HEK293T (cell line): Measurements from ENCODE around the gene TGFBR2.

Experiments used
- CTCF ChIA-PET: fragments of 350-600 bp; formaldehyde crosslinking; extraction: SDS; loops from one replicate; lab custom pipeline; 2021; ENCODE audit warnings: antibody characterized with exemption, inconsistent platforms; lab: Yijun Ruan, JAX
- POLR2A ChIA-PET: fragments of 350-600 bp; formaldehyde crosslinking; extraction: SDS; loops from one replicate; lab custom pipeline; 2020; ENCODE audit warnings: antibody characterized with exemption, inconsistent platforms; lab: Yijun Ruan, JAX
- DNase-seq: peaks from one replicate; pipeline ENCODE4 v3.0.0; 2012; ENCODE audit warnings: mixed read lengths; ENCODE audit errors: extremely low spot score
- ARNT ChIP-seq: fragments of 450-650 bp; IDR thresholded peaks from 2 replicates; pipeline ENCODE4 v1.6.1; 2017; ENCODE audit warnings: mild to moderate bottlenecking
- BHLHE40 ChIP-seq: fragments of 450-650 bp; IDR thresholded peaks from 2 replicates; pipeline ENCODE4 v1.6.1; 2016; ENCODE audit warnings: mild to moderate bottlenecking, moderate library complexity, borderline replicate concordance
- CTBP1 ChIP-seq: fragments of 450-650 bp; IDR thresholded peaks from 2 replicates; pipeline ENCODE4 v1.6.1; 2016; ENCODE audit warnings: borderline replicate concordance
- ELF4 ChIP-seq: fragments of 450-650 bp; IDR thresholded peaks from 2 replicates; pipeline ENCODE4 v1.6.1; 2017; ENCODE audit warnings: antibody characterized with exemption
- FOXA1 ChIP-seq: fragments of 450-650 bp; IDR thresholded peaks from 2 replicates; pipeline ENCODE4 v1.6.1; 2016; ENCODE audit warnings: mild to moderate bottlenecking
- FOXK2 ChIP-seq: fragments of 450-650 bp; IDR thresholded peaks from 2 replicates; pipeline ENCODE4 v1.6.1; 2016; ENCODE audit warnings: mild to moderate bottlenecking
- FOXM1 ChIP-seq: fragments of 450-650 bp; IDR thresholded peaks from 2 replicates; pipeline ENCODE4 v1.6.1; 2017; ENCODE audit warnings: mild to moderate bottlenecking, borderline replicate concordance
- HDGF ChIP-seq: fragments of 450-650 bp; IDR thresholded peaks from 2 replicates; pipeline ENCODE4 v1.6.1; 2017; ENCODE audit warnings: antibody characterized with exemption, borderline replicate concordance
- L3MBTL2 ChIP-seq: fragments of 450-650 bp; conservative IDR thresholded peaks from 2 replicates; pipeline ENCODE4 v1.6.1; 2016; ENCODE audit warnings: mild to moderate bottlenecking
- LEF1 ChIP-seq: fragments of 450-650 bp; IDR thresholded peaks from 2 replicates; pipeline ENCODE4 v1.6.1; 2017; ENCODE audit warnings: mild to moderate bottlenecking, borderline replicate concordance
- NFRKB ChIP-seq: fragments of 450-650 bp; IDR thresholded peaks from 2 replicates; pipeline ENCODE4 v1.6.1; 2016; ENCODE audit warnings: mild to moderate bottlenecking, moderate library complexity
- SP1 ChIP-seq: fragments of 450-650 bp; IDR thresholded peaks from 2 replicates; pipeline ENCODE4 v1.6.1; 2017
- SUZ12 ChIP-seq: fragments of 450-650 bp; IDR thresholded peaks from 2 replicates; pipeline ENCODE4 v1.6.1; 2016; ENCODE audit warnings: mild to moderate bottlenecking
- TARDBP ChIP-seq: fragments of 450-650 bp; IDR thresholded peaks from 2 replicates; pipeline ENCODE4 v1.6.1; 2016
- ZNF384 ChIP-seq: fragments of 450-650 bp; IDR thresholded peaks from 2 replicates; pipeline ENCODE4 v1.6.1; 2016
- TF ChIP-seq, protein P1 (sequence below): fragments of 450-650 bp; IDR thresholded peaks from 2 replicates; pipeline ENCODE4 v1.6.1; 2016

The TGFBR2 gene

DNA sequence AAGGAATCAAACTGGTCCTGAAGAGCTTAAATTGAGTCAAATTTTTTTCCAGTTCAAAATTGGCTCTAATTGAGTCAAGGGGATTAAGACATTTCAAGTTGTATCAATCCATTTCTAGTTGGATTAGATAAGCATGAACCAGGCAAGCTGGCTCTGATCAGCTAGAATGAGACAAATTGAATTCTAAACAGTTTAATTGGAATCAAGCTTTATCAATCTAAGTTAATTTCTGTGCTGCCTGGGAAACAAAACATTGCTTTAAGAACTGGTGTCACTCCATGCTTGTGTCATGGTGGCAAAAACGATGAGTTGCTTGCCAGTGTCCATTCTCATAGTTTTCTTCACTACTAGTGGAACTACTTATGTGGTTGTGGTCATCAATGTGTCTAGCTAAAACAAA is 116.8 kb downstream of the TGFBR2 start:
- DNase-seq: no peak
- ChIA-PET CTCF (no interaction called here), POLR2A (no interaction called here)
- TF ChIP-seq LEF1: no peak
- TF ChIP-seq, protein P1, sequence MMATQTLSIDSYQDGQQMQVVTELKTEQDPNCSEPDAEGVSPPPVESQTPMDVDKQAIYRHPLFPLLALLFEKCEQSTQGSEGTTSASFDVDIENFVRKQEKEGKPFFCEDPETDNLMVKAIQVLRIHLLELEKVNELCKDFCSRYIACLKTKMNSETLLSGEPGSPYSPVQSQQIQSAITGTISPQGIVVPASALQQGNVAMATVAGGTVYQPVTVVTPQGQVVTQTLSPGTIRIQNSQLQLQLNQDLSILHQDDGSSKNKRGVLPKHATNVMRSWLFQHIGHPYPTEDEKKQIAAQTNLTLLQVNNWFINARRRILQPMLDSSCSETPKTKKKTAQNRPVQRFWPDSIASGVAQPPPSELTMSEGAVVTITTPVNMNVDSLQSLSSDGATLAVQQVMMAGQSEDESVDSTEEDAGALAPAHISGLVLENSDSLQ: no peak
- no peak for TF ChIP-seq FOXA1
- no peak for TF ChIP-seq NFRKB

DNA sequence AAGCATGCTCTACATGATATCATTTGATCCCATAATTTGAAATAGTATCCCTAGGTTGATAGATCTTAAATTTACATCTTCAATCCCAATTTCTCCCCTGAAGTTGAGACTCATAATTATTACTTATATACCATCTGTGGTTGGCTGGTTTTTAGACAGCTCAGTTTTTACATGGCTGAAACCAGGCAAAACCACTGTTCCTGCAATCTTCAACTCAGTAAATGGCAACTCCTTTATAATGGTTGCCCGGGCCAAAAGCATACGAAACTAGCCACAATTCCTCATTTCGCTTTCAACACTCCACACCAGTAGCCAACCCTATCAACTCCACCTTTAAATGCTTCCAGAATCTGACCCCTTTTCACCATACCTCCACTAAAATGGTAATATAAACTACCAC is 118.5 kb downstream of the TGFBR2 start:
- TF ChIP-seq HDGF (no peak), LEF1 (no peak), FOXK2 (no peak), SP1 (no peak), ARNT (no peak), NFRKB (no peak), FOXA1 (no peak), ELF4 (no peak), SUZ12 (no peak), CTBP1 (no peak), BHLHE40 (no peak), ZNF384 (no peak), TARDBP (no peak), FOXM1 (no peak), L3MBTL2 (no peak)
- TF ChIP-seq, protein P1: no peak
- CTCF ChIA-PET: no interaction called here

DNA sequence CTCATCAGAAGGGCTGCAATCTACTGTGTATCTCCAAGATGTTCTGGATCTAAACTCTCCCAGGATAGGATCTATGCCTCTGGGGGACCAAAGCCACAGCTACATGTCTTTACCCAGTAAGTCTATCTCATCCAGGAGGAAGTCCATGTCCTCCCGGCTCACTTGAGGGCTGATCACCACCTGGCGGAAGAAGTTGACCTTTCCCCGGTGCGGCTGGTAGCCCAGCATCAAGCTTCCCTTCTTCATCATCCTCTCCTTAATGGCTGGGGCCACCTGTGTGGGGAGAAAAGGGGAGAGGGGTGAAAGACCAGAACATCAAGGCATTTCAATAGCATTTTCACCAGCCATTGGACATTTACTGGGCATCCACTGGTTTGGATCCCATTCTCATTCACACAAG is 121.7 kb downstream of the TGFBR2 start:
- CTCF ChIA-PET: no interaction called here
- POLR2A ChIA-PET: no interaction called here
- TF ChIP-seq FOXA1 (no peak), ARNT (no peak), NFRKB (no peak), FOXM1 (no peak), HDGF (no peak), L3MBTL2 (no peak), ELF4 (no peak), SUZ12 (no peak), BHLHE40 (no peak), ZNF384 (no peak), CTBP1 (no peak), SP1 (no peak), LEF1 (no peak), FOXK2 (no peak), TARDBP (no peak)
- TF ChIP-seq, protein P1: no peak
- no peak for DNase-seq

More for the DNA sequence above, 118.5 kb downstream of the TGFBR2 start:
- no peak for DNase-seq
- POLR2A ChIA-PET: no interaction called here

DNA sequence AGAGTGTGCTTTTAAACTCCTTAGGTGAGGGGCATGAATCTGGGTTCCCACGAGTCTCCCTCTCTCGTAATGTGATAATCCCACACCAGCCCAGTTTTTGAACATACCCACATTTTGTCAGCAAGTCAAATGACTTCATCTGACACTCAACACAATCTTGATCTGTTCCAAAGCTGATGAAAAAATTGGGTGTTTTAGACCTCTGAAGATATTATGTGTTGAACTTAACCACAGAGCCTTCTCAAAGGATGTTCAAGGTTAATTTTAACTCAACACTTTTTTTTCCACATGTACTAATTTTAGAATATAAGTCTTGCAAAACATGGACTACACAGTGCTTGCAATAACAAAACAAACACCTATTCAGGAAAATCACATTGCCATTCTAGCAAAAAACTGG is 123.1 kb downstream of the TGFBR2 start:
- DNase-seq: no peak
- ChIA-PET CTCF (no interaction called here), POLR2A (no interaction called here)
- TF ChIP-seq SUZ12 (no peak), FOXK2 (no peak), ZNF384 (no peak), FOXM1 (no peak), TARDBP (no peak), FOXA1 (no peak), CTBP1 (no peak), NFRKB (no peak), SP1 (no peak), BHLHE40 (no peak), HDGF (no peak), ARNT (no peak), ELF4 (no peak), LEF1 (no peak), L3MBTL2 (no peak)
- TF ChIP-seq, protein P1: no peak

DNA sequence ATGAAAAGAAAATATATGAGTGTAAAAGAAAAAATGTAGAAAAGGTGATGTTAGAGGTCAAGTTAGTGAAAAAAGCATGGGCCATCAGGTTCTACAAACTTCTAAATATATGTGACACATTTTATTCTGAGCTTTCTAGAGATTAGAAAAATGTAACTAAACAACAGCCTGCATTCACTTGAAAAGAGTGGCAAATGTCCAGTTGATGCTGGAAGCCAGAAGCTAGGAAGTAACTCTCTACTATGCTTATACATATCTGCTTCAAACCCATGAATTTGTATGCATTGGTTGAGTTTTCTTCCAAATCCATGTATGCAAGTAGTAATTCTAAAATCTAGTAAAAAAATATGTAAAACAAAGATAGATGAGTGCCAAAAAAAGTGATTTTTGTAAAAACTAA is 123.5 kb downstream of the TGFBR2 start:
- no peak for DNase-seq
- ChIA-PET POLR2A (no interaction called here), CTCF (no interaction called here)
- TF ChIP-seq SP1: no peak
- TF ChIP-seq, protein P1: no peak
- TF ChIP-seq ARNT: no peak
- no peak for TF ChIP-seq HDGF
- TF ChIP-seq FOXK2: no peak
- no peak for TF ChIP-seq NFRKB
- TF ChIP-seq L3MBTL2: no peak
- TF ChIP-seq BHLHE40: no peak
- no peak for TF ChIP-seq TARDBP
- TF ChIP-seq FOXA1: no peak
- no peak for TF ChIP-seq ZNF384
- TF ChIP-seq ELF4: no peak
- TF ChIP-seq FOXM1: no peak
- no peak for TF ChIP-seq CTBP1
- no peak for TF ChIP-seq LEF1
